NCI-H2029 treated with DMSO at 0.1 percent for 48 hours (cell line): ENCODE data around the gene SRP72.
"Not testable (repeated sequence)": the region's sequence is repeated elsewhere in the genome, so short reads cannot be mapped to it uniquely, and the experiment has no call there.

Source experiments
- DNase-seq: peaks from one replicate; lab custom pipeline; 2025; lab: John Stamatoyannopoulos, UW

The SRP72 gene

GRCh38 chr4:56465599-56466295, 1.7 kb upstream of the SRP72 start:
- DNase-seq, result no peak

- not testable (repeated sequence) for DNase-seq
Measured at GRCh38 chr4:56466296-56466761, 1.1 kb upstream of the SRP72 start.

GRCh38 chr4:56466910-56467283, 520 bp upstream of the SRP72 start:
- no peak for DNase-seq

- peak; percentile 14 for DNase-seq
Measured at GRCh38 chr4:56468097-56468422, 643 bp downstream of the SRP72 start.

- DNase-seq, result no peak
Measured at GRCh38 chr4:56469489-56470210, 2.2 kb downstream of the SRP72 start.

- no peak for DNase-seq
Measured at GRCh38 chr4:56475917-56476316, 8.5 kb downstream of the SRP72 start.

GRCh38 chr4:56477192-56477702, 9.8 kb downstream of the SRP72 start:
- no peak for DNase-seq

GRCh38 chr4:56480691-56481090, 13.3 kb downstream of the SRP72 start:
- no peak for DNase-seq

GRCh38 chr4:56496241-56496640, 28.8 kb downstream of the SRP72 start:
- no peak for DNase-seq

GRCh38 chr4:56505269-56506130, 38.1 kb downstream of the SRP72 start, which contains the start of gene ARL9:
Gene ARL9 (plus strand): TSS chr4:56505791. CDS start chr4:56505863, 72 bp downstream.
- DNase-seq, result peak; percentile 14

GRCh38 chr4:56511098-56511497, 43.7 kb downstream of the SRP72 start:
- DNase-seq, result no peak

GRCh38 chr4:56512166-56512565, 44.7 kb downstream of the SRP72 start:
- DNase-seq, result no peak

GRCh38 chr4:56513517-56513916, 46.1 kb downstream of the SRP72 start:
- no peak for DNase-seq

GRCh38 chr4:56530269-56531148, 63.1 kb downstream of the SRP72 start:
- peak; percentile 18 for DNase-seq

GRCh38 chr4:56531149-56531770, 63.8 kb downstream of the SRP72 start:
- no peak for DNase-seq

GRCh38 chr4:56531823-56532222, 64.4 kb downstream of the SRP72 start:
- DNase-seq, result no peak

GRCh38 chr4:56532239-56532638, 64.8 kb downstream of the SRP72 start:
- DNase-seq, result no peak

GRCh38 chr4:56535915-56536314, 68.5 kb downstream of the SRP72 start:
- no peak for DNase-seq

GRCh38 chr4:56537147-56537546, 69.7 kb downstream of the SRP72 start:
- no peak for DNase-seq

- no peak for DNase-seq
Measured at GRCh38 chr4:56540826-56541225, 73.4 kb downstream of the SRP72 start.

GRCh38 chr4:56544573-56545131, 77.2 kb downstream of the SRP72 start:
- peak; percentile 27 for DNase-seq
